Neuronal stem cell (in vitro differentiated cells): ENCODE data around the gene TPPP3.

Experiments used
- DNase-seq: peaks from one replicate; pipeline ENCODE4 v3.0.0-alpha.2; 2013; ENCODE audit warnings: low spot score
- H2AFZ ChIP-seq: one replicate; pipeline ENCODE4 v1.6.1; 2013; ENCODE audit warnings: mild to moderate bottlenecking, low read length, inconsistent platforms
- H2AK5ac ChIP-seq: 2 replicates; pipeline ENCODE4 v1.6.1; 2013; ENCODE audit warnings: low read depth, mild to moderate bottlenecking, inconsistent platforms, low read length, moderate library complexity, mixed read lengths
- H2BK120ac ChIP-seq: 2 replicates; pipeline ENCODE4 v1.6.1; 2013; ENCODE audit warnings: low read depth, mild to moderate bottlenecking, inconsistent platforms, low read length, moderate library complexity, mixed read lengths
- H2BK12ac ChIP-seq: one replicate; pipeline ENCODE4 v1.6.1; 2013; ENCODE audit warnings: low read length, inconsistent platforms
- H2BK15ac ChIP-seq: 2 replicates; pipeline ENCODE4 v1.6.1; 2013; ENCODE audit warnings: mild to moderate bottlenecking, low read length, inconsistent platforms, mixed read lengths
- H2BK5ac ChIP-seq: one replicate; pipeline ENCODE4 v1.6.1; 2013; ENCODE audit warnings: inconsistent platforms, mild to moderate bottlenecking, low read length, moderate library complexity
- H3K14ac ChIP-seq: one replicate; pipeline ENCODE4 v1.6.1; 2013; ENCODE audit warnings: low read length, inconsistent platforms
- H3K18ac ChIP-seq: 2 replicates; pipeline ENCODE4 v1.6.1; 2013; ENCODE audit warnings: low read length, inconsistent platforms
- H3K23ac ChIP-seq: 2 replicates; pipeline ENCODE4 v1.6.1; 2013; ENCODE audit warnings: low read depth, mild to moderate bottlenecking, mixed read lengths, low read length, inconsistent platforms; ENCODE audit not compliant: poor library complexity
- H3K27ac ChIP-seq: replicated peaks from 3 replicates; pipeline ENCODE4 v1.5.1; 2013; ENCODE audit warnings: low read length, inconsistent platforms
- H3K27me3 ChIP-seq, 3 experiments: 2 replicates each; pipeline ENCODE4 v1.6.1; 2013; ENCODE audit warnings: low read length in 3 of 3, mild to moderate bottlenecking in 2 of 3, inconsistent platforms in 1 of 3, low read depth in 1 of 3, mixed read lengths in 1 of 3, moderate library complexity in 1 of 3; ENCODE audit not compliant: control insufficient read depth in 3 of 3, insufficient read depth in 3 of 3
- H3K36me3 ChIP-seq, 2 donors: replicated peaks in 1 of 2; 2 replicates each; pipeline ENCODE4 v1.6.1; 2013; ENCODE audit warnings: low read length in 2 of 2; ENCODE audit not compliant: control insufficient read depth in 2 of 2, insufficient read depth in 2 of 2
- H3K4ac ChIP-seq: 2 replicates; pipeline ENCODE4 v1.6.1; 2013; ENCODE audit warnings: inconsistent platforms, mild to moderate bottlenecking, low read length, moderate library complexity
- H3K4me1 ChIP-seq, 2 donors: 1 replicate in 1 of 2; 2 replicates in 1 of 2; pipeline ENCODE4 v1.6.1; 2013; ENCODE audit warnings: low read length in 2 of 2, low read depth in 1 of 2; ENCODE audit not compliant: control insufficient read depth in 2 of 2, insufficient read depth in 1 of 2
- H3K4me2 ChIP-seq: one replicate; pipeline ENCODE4 v1.6.1; 2013; ENCODE audit warnings: mild to moderate bottlenecking, low read length, inconsistent platforms; ENCODE audit not compliant: insufficient read depth, poor library complexity, severe bottlenecking
- H3K4me3 ChIP-seq, 2 donors: 2 replicates each; pipeline ENCODE4 v1.5.1; 2013; ENCODE audit warnings: low read length in 2 of 2, mild to moderate bottlenecking in 2 of 2, inconsistent platforms in 1 of 2, moderate library complexity in 1 of 2
- H3K79me1 ChIP-seq: one replicate; pipeline ENCODE4 v1.6.1; 2013; ENCODE audit warnings: low read depth, mild to moderate bottlenecking, inconsistent platforms, low read length, moderate library complexity
- H3K9ac ChIP-seq: one replicate; pipeline ENCODE4 v1.6.1; 2013; ENCODE audit warnings: mild to moderate bottlenecking, low read depth, low read length, inconsistent platforms; ENCODE audit not compliant: poor library complexity
- H3K9me3 ChIP-seq, 2 donors: replicated peaks in 1 of 2; 2 replicates each; pipeline versions ENCODE3 to v1.6.1; 2013; ENCODE audit warnings: low read length in 2 of 2, mild to moderate bottlenecking in 2 of 2, inconsistent platforms in 1 of 2, low read depth in 1 of 2, mixed read lengths in 1 of 2, moderate library complexity in 1 of 2; ENCODE audit not compliant: control insufficient read depth in 2 of 2, insufficient read depth in 1 of 2
- H4K8ac ChIP-seq: one replicate; pipeline ENCODE4 v1.6.1; 2013; ENCODE audit warnings: low read depth, mild to moderate bottlenecking, inconsistent platforms, low read length, moderate library complexity
- H4K91ac ChIP-seq: one replicate; pipeline ENCODE4 v1.6.1; 2013; ENCODE audit warnings: low read length, low read depth, mild to moderate bottlenecking, inconsistent platforms; ENCODE audit not compliant: poor library complexity
- WGBS, 2 donors: extraction: QIAGEN DNeasy Blood & Tissue Kit; methylation state at CpG; one replicate each; pipeline ENCODE4 v1.1.7; 2013; ENCODE audit warnings: missing lambda C conversion rate in 2 of 2, mixed read lengths in 1 of 2; ENCODE audit not compliant: insufficient read length in 2 of 2, insufficient replicate concordance in 1 of 2; ENCODE audit errors: extremely low coverage in 2 of 2; 5-methylcytosine and 5-hydroxymethylcytosine counted together

Gene TPPP3

GRCh38 chr16:67430977-67431774 is 37.9 kb upstream of the TPPP3 start, which contains the start of gene HSD11B2:
Gene HSD11B2 (plus strand): TSS chr16:67431121. CDS start chr16:67431249, 128 bp downstream.
- Histone ChIP-seq H3K9me3 (peaks cover 0 to 2% of the 10 kb centered on the region in 2 donors), H3K79me1 (no peaks in the 10 kb centered on the region), H3K4ac (no peak within 1 kb of the TSS), H3K4me3 (peak within 1 kb of the TSS; percentile 50 to 71), H3K4me1 (peaks cover 15 to 19% of the 10 kb centered on the region in 2 donors), H3K27ac (no peak within 1 kb of the TSS), H3K14ac (peak within 1 kb of the TSS; percentile 90), H2BK5ac (no peak within 1 kb of the TSS), H3K27me3 (peaks cover 14 to 46% (median 25%) of the 10 kb centered on the region in 3 experiments), H3K18ac (peak within 1 kb of the TSS; percentile 96), H3K4me2 (peak within 1 kb of the TSS; percentile 87), H2AFZ (peak within 1 kb of the TSS; percentile 85), H4K91ac (peak within 1 kb of the TSS; percentile 39), H3K9ac (peak within 1 kb of the TSS; percentile 90), H4K8ac (peak within 1 kb of the TSS; percentile 49), H2BK120ac (no peak within 1 kb of the TSS), H2AK5ac (peak within 1 kb of the TSS; percentile 65), H3K23ac (peak within 1 kb of the TSS; percentile 86), H2BK15ac (peak within 1 kb of the TSS; percentile 62), H3K36me3 (peaks cover 4 to 5% of the 10 kb centered on the region in 2 donors), H2BK12ac (peak within 1 kb of the TSS; percentile 46)
- DNase-seq, result peak; percentile 48
- WGBS, 2 donors, result no CpG with 5 or more reads among the region's 87 CpGs

GRCh38 chr16:67430504-67430976 is 37.2 kb upstream of the TPPP3 start:
- Histone ChIP-seq H3K9me3 (peaks cover 0 to 2% of the 10 kb centered on the region in 2 donors), H3K4me1 (peaks cover 15 to 19% of the 10 kb centered on the region in 2 donors), H4K8ac (peak overlapping the region; percentile 49), H3K27ac (no peak overlapping the region), H2BK120ac (no peak overlapping the region), H3K36me3 (peaks cover 1 to 2% of the 10 kb centered on the region in 2 donors), H3K79me1 (no peaks in the 10 kb centered on the region), H2BK5ac (no peak overlapping the region), H3K27me3 (peaks cover 14 to 46% (median 25%) of the 10 kb centered on the region in 3 experiments), H2BK15ac (peak overlapping the region; percentile 42), H3K9ac (peak overlapping the region; percentile 90), H2BK12ac (peak overlapping the region; percentile 46), H2AFZ (peak overlapping the region; percentile 85), H4K91ac (peak overlapping the region; percentile 39), H3K4me2 (peak overlapping the region; percentile 87), H3K4me3 (peak overlapping the region; percentile 28 to 71), H3K14ac (no peak overlapping the region), H3K4ac (no peak overlapping the region), H2AK5ac (peak overlapping the region; percentile 53), H3K23ac (peak overlapping the region; percentile 86), H3K18ac (peak overlapping the region; percentile 96)
- DNase-seq, result peak; percentile 18
- no CpG with 5 or more reads among the region's 53 CpGs for WGBS, 2 donors

GRCh38 chr16:67429799-67430503 is 36.7 kb upstream of the TPPP3 start:
- peak overlapping the region; percentile 42 for H2BK15ac ChIP-seq
- no CpG with 5 or more reads among the region's 13 CpGs for WGBS, 2 donors

More at GRCh38 chr16:67429799-67430503, 36.7 kb upstream of the TPPP3 start:
- no peak overlapping the region for H4K8ac ChIP-seq
- H3K4ac ChIP-seq, result no peak overlapping the region
- H2AFZ ChIP-seq, result peak overlapping the region; percentile 85
- no peak overlapping the region for H3K27ac ChIP-seq
- H3K36me3 ChIP-seq, result no peaks in the 10 kb centered on the region
- peak overlapping the region; percentile 86 for H3K23ac ChIP-seq
- no peak overlapping the region for H2BK120ac ChIP-seq
- H3K4me2 ChIP-seq, result peak overlapping the region; percentile 87
- peak overlapping the region; percentile 46 for H2BK12ac ChIP-seq
- no peak overlapping the region for H3K9ac ChIP-seq
- peak overlapping the region; percentile 96 for H3K18ac ChIP-seq
- no peak for DNase-seq
- no peaks in the 10 kb centered on the region for H3K9me3 ChIP-seq
- H3K27me3 ChIP-seq, result peaks cover 14 to 46% (median 25%) of the 10 kb centered on the region in 3 experiments
- H3K14ac ChIP-seq, result no peak overlapping the region
- no peak overlapping the region for H4K91ac ChIP-seq
- H2AK5ac ChIP-seq, result peak overlapping the region; percentile 53
- no peaks in the 10 kb centered on the region for H3K79me1 ChIP-seq
- no peak overlapping the region for H2BK5ac ChIP-seq
- H3K4me1 ChIP-seq, result peaks cover 15 to 20% of the 10 kb centered on the region in 2 donors
- H3K4me3 ChIP-seq, result peak overlapping the region; percentile 28 to 71
